Fibroblast of lung (primary cell): Measurements from ENCODE around the gene AKAP13. TPM values are rescaled to one million over a fixed set of nuclear protein-coding genes. Genes with fewer than 3 reads are reported as not detected.

Experiments used
- DNase-seq, 2 donors: peaks; one replicate each; pipeline versions ENCODE4 v3.0.0 to v3.0.0-alpha.2; 2010; ENCODE audit warnings: low read depth in 2 of 2
- H2AFZ ChIP-seq: 2 replicates; pipeline ENCODE4 v1.5.1; 2012; ENCODE audit warnings: low read length, control low read depth, inconsistent platforms
- H3K27ac ChIP-seq: 2 replicates; pipeline ENCODE4 v1.5.1; 2011; ENCODE audit warnings: low read length, control low read depth; ENCODE audit not compliant: insufficient read depth
- H3K27me3 ChIP-seq: 2 replicates; pipeline ENCODE4 v1.5.1; 2011; ENCODE audit warnings: mild to moderate bottlenecking, low read length; ENCODE audit not compliant: control insufficient read depth, insufficient read depth
- H3K36me3 ChIP-seq: 2 replicates; pipeline ENCODE4 v1.5.1; 2011; ENCODE audit warnings: low read length; ENCODE audit not compliant: control insufficient read depth, insufficient read depth
- H3K4me1 ChIP-seq: 2 replicates; pipeline ENCODE4 v1.5.1; 2011; ENCODE audit warnings: low read length; ENCODE audit not compliant: control insufficient read depth, insufficient read depth; ENCODE audit errors: extremely low read depth
- H3K4me2 ChIP-seq: 2 replicates; pipeline ENCODE4 v1.5.1; 2011; ENCODE audit warnings: low read length, control low read depth; ENCODE audit not compliant: insufficient read depth; ENCODE audit errors: extremely low read depth
- H3K4me3 ChIP-seq, 4 experiments: fragments of 200-600 bp in 1 of 4; sonication (generic) in 1 of 4; replicated peaks in 1 of 4; 2 replicates each; pipeline ENCODE4 v1.5.1; 2011 to 2016; ENCODE audit warnings: low read length in 4 of 4, low read depth in 3 of 4, mild to moderate bottlenecking in 3 of 4, control low read depth in 2 of 4, inconsistent platforms in 1 of 4, mixed read lengths in 1 of 4; ENCODE audit not compliant: insufficient read depth in 1 of 4; ENCODE audit errors: control extremely low read depth in 1 of 4
- H3K79me2 ChIP-seq: 2 replicates; pipeline ENCODE4 v1.5.1; 2012; ENCODE audit warnings: mild to moderate bottlenecking, low read length, inconsistent platforms; ENCODE audit not compliant: control insufficient read depth, insufficient read depth
- H3K9ac ChIP-seq: 2 replicates; pipeline ENCODE4 v1.5.1; 2011; ENCODE audit warnings: mild to moderate bottlenecking, low read length, control low read depth; ENCODE audit not compliant: insufficient read depth
- H3K9me3 ChIP-seq: 2 replicates; pipeline ENCODE4 v1.5.1; 2012; ENCODE audit warnings: low read depth, low read length; ENCODE audit not compliant: control insufficient read depth, insufficient read depth
- H4K20me1 ChIP-seq: 2 replicates; pipeline ENCODE4 v1.5.1; 2011; ENCODE audit warnings: low read length; ENCODE audit not compliant: control insufficient read depth, insufficient read depth; ENCODE audit errors: extremely low read depth
- CTCF ChIP-seq, 2 donors: IDR thresholded peaks in 1 of 2; conservative IDR thresholded peaks in 1 of 2; 1 replicate in 1 of 2; 2 replicates in 1 of 2; pipeline ENCODE4 v1.5.1; 2011 to 2012; ENCODE audit warnings: low read length in 2 of 2, control low read depth in 1 of 2, inconsistent platforms in 1 of 2, low read depth in 1 of 2, mild to moderate bottlenecking in 1 of 2
- EZH2 ChIP-seq: IDR thresholded peaks from 2 replicates; pipeline ENCODE4 v1.5.1; 2012; ENCODE audit warnings: low read length, control low read depth, mild to moderate bottlenecking; ENCODE audit errors: missing control alignments
- polyA plus RNA-seq, 2 donors: library from polyadenylated mRNA; depleted of rRNA in 1 of 2; stranded (reverse) in 1 of 2; unstranded in 1 of 2; fragments of >200 nt; gene quantifications; 2 replicates each; pipeline ENCODE4 v1.2.1, GENCODE V29; 2011 to 2012; ENCODE audit warnings: missing spikeins in 1 of 2
- total RNA-seq: library from RNA; depleted of rRNA; stranded (reverse); fragments of >200 nt; gene quantifications from 2 replicates; pipeline ENCODE4 v1.2.1, GENCODE V29; 2014

The AKAP13 gene
- total and polyA plus RNA-seq, 2 donors (not counting 1 experiment from before 2014, with no cell fraction given) = 8.3 to 68.4 TPM

GRCh38 chr15:85722374-85723152 is 342.2 kb downstream of the AKAP13 start:
- H3K9ac ChIP-seq = no peak overlapping the region
- H3K4me2 ChIP-seq = no peak overlapping the region
- no peak overlapping the region for H3K27ac ChIP-seq
- no peak for DNase-seq
- H2AFZ ChIP-seq = no peak overlapping the region
- H3K79me2 ChIP-seq = no peaks in the 10 kb centered on the region
- no peaks in the 10 kb centered on the region for H3K9me3 ChIP-seq
- peaks cover 8% of the 10 kb centered on the region for H3K36me3 ChIP-seq
- TF ChIP-seq EZH2 (no peak), CTCF (conservative IDR thresholded peaks at IDR 0.05 in 1 of 2, IDR thresholded peaks at IDR 0.05 in 1 of 2; ENCODE audit: low read depth in 1 of 2, low read length in 2 of 2) (no peak)
- H3K4me3 ChIP-seq = no peak overlapping the region
- H4K20me1 ChIP-seq = no peaks in the 10 kb centered on the region
- peaks cover 3% of the 10 kb centered on the region for H3K4me1 ChIP-seq
- no peaks in the 10 kb centered on the region for H3K27me3 ChIP-seq

- Histone ChIP-seq H3K4me2 (no peak overlapping the region), H3K4me1 (peaks cover 3% of the 10 kb centered on the region), H4K20me1 (no peaks in the 10 kb centered on the region), H3K27ac (no peak overlapping the region), H2AFZ (no peak overlapping the region), H3K27me3 (no peaks in the 10 kb centered on the region), H3K79me2 (no peaks in the 10 kb centered on the region), H3K36me3 (peaks cover 7% of the 10 kb centered on the region), H3K9ac (no peak overlapping the region), H3K9me3 (no peaks in the 10 kb centered on the region), H3K4me3 (no peak overlapping the region)
- TF ChIP-seq CTCF (conservative IDR thresholded peaks at IDR 0.05 in 1 of 2, IDR thresholded peaks at IDR 0.05 in 1 of 2; ENCODE audit: low read depth in 1 of 2, low read length in 2 of 2) = no peak
- TF ChIP-seq EZH2 = no peak
- no peak for DNase-seq
These were observed 343.9 kb downstream of the AKAP13 start for GRCh38 chr15:85723960-85724945.

- H3K4me2 ChIP-seq = no peak overlapping the region
- H3K79me2 ChIP-seq = no peaks in the 10 kb centered on the region
- H3K36me3 ChIP-seq = peaks cover 7% of the 10 kb centered on the region
- H4K20me1 ChIP-seq = no peaks in the 10 kb centered on the region
- TF ChIP-seq EZH2 (no peak), CTCF (conservative IDR thresholded peaks at IDR 0.05 in 1 of 2, IDR thresholded peaks at IDR 0.05 in 1 of 2; ENCODE audit: low read depth in 1 of 2, low read length in 2 of 2) (no peak)
- peak; percentile 37 to 77 for DNase-seq
- H3K4me1 ChIP-seq = peaks cover 3% of the 10 kb centered on the region
- H3K9me3 ChIP-seq = no peaks in the 10 kb centered on the region
- H3K9ac ChIP-seq = no peak overlapping the region
- H3K27ac ChIP-seq = no peak overlapping the region
- no peak overlapping the region for H3K4me3 ChIP-seq
- no peak overlapping the region for H2AFZ ChIP-seq
- H3K27me3 ChIP-seq = no peaks in the 10 kb centered on the region
These were observed 344.6 kb downstream of the AKAP13 start for GRCh38 chr15:85725019-85725418.
